ENCODE measurements around the gene COL5A2.

The COL5A2 gene

DNA sequence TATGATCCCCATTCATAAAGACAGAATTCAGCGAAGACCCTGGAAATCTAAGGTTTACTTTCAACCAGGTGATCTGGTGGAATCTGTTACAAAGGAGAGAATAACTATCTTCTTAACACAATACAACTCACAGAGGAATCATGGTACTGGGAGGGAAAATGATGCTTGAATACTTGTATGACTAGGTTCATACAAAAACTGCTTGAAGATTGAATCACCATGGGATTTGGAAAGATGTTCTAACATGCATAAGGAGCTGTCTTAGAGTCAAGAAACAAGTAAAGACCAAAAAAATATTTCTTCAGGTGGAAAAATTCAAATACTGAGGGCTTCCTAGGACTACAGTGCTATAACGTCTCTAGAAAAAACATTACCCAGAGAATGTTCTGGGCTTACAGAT is 32.2 kb downstream of the COL5A2 start:
- DNase-seq, result peak; percentile 44

DNA sequence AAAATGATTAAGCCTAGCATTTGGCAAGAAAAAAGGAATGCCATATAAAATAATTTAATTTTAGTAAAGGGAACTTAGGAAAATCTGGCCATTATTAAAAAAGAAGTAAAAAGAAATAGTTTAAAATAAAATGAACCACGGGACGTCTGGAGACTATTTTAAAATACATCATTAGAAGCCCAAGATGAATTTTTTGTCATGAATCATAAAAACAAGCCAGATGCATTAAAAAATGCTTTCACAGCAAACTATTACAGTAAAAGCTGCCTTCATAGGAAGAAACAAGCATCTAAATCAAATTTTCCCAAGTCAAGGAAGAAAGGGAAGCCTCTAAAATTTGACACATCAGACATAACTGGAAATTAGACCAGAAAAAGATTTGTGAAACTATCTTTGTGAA is 33.0 kb downstream of the COL5A2 start:
- no peak for DNase-seq

DNA sequence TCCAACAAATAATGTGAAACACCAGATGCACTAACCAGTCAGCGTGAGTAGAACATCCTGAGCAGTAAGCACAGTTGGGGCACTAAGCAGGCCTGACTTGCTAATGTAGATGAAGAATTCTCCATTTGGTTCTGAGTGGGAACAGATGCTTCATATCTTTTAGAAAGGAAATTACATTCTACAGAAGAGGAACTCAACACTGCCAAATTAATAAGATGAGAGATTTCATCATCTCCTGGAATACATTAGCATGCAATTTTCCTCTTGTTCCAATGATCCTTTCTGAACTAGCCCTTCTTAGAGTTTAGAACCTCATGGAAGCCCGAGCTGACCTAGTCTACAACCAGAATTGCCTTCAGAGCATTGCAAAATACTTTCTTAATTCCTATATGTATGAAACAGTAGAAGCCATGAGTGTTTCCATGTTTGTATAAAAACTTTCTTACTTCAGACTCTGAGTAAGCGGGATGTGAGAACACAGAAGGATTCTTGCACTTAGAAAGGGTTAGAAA is 34.8 kb downstream of the COL5A2 start:
- DNase-seq, result peak; percentile 86

DNA sequence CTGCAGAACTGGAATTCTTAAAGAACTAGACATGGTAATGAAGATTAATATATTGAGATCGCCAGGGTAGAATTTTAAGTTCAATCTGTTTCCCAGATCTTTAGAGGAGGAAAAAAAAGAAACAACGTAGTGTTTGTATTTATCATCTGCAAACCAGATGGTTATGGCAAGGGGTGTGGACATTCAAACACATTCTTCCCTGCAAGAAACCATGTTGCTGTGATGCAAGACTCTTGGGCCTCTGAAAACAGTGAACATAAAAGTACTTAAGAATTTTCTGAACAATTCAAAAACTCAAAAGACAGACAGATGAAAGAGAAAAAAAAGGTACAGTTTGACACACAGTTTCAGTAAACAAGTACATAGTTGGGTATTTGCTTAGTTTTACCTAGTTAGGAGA is 35.6 kb downstream of the COL5A2 start:
- peak; percentile 88 for DNase-seq

DNA sequence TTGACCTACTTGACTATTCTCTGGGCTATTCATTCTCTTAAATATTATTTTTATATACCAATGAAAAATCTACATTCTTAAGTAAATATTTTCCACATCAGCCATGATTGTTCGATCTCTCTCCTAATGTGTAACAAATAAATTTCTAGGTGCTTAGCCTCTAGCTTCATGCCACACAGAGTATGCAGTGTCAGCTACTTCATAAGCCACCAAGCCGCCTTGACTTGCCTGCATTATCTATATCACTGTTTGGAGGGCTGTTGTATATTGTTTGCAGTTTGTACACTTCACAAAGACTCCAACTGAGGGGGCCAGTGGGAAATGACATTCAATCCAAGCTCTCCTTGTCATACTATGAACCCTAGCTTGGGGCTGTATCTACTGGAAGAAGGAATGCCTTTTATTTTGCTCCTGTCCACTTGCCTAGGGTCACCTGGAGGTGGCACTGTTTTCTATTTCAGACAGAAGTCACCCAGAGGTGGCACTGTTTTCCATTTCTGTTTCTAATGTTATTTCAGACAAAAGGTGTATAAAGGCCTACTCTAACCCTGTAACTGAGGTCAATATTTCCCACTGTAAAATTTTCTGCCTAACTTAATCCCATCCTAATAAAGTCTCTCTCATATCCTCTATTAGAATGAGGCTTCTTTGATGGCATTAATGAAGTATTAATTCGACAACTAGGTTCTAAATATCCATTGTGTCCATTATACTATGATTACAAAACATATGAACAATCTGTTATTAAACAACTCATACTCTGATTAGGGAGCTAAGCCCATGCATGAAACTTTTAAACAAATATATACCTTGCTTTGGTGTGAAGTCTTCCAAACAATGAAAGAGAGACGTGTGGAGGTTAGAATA is 36.4 kb downstream of the COL5A2 start:
- DNase-seq, result no peak

DNA sequence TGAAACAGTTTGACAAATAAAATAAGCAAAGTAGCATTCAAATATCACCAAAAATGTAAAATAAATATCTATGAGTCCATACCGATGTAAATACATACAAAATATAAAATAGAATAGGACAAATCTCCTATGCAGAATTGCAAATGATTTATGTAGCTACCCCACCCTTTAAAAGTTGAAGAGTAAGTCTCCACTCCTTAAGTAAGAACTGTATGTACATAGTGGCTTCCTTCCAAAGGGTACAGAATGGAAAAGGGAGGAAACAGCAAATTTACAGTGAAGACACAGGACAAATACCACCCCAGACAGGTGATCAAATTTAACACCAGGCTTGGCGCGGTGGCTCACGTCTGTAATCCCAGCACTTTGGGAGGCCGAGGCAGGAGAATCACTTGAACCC is 40.8 kb downstream of the COL5A2 start:
- no peak for DNase-seq

DNA sequence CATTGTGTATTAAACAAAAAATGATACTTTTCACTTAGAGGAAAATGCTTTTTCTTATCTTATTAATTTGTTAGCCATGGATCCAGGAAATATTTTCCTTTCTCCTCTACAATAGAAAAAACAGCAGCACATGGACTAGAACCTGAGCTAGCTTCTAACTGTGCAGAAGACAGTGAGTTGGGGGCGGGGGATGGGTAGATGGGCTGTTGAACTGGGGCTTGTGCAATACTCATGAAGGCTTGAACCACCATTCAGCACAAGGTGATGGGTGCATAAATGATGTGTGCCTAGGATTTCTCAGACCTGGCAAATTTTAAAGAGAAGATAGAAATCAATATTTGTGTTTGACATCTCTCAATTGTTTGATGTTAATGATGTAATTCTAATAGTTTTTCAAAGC is 42.0 kb downstream of the COL5A2 start:
- no peak for DNase-seq

DNA sequence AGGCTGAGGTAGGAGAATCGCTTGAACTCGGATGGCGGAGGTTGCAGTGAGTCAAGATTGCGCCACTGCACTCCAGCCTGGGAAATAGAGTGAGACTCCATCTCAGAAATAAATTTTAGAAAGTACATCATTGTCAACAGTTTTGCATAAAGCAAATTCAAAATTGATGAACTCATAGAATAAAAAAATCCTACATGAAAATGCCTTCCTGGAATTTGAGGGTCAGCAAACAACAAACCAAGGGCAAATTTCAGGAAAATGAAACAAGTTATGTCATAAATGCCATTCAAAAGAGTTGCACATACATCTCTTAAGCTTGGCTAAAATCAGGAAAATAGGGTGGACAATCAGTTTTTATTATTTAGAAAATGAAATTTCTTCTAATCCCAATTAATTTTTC is 45.1 kb downstream of the COL5A2 start:
- no peak for DNase-seq

DNA sequence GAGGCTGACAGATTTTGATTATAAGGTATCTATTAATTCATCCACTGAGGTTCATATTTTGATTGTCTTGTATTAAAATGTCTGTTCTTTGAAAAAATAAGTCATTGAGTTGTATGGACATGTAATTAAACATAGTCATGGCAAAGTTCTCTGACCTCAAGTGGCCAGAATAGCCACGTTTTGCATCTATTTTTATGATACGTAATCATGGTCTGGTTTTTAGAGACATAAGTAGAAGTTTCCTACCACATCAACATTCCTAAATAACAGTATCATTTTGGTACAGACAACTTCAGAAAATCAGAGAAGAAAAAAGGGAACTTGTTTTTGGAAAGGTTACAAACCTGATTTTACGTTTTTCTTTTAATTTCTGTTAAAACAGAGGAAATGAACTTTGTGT is 47.6 kb downstream of the COL5A2 start:
- DNase-seq, result no peak

DNA sequence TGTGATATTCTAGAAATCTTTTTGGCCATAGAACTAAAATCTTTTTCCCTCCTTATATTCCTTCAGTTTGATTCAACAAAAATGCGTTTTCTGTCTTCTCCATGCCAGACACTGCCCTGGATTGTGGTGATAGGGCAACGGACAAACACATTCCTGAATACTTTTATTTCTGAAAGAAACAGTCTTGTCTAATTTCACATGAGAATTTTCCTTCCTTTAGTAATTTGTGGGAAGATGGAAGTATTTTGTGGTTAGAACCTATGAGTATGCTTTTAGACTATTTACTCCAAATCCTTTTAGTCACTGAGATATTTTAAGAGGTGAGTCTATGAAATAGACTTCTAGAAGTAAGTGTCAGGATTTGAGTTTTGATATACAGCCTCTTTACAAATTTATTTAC is 49.6 kb downstream of the COL5A2 start:
- peak; percentile 92 for DNase-seq

DNA sequence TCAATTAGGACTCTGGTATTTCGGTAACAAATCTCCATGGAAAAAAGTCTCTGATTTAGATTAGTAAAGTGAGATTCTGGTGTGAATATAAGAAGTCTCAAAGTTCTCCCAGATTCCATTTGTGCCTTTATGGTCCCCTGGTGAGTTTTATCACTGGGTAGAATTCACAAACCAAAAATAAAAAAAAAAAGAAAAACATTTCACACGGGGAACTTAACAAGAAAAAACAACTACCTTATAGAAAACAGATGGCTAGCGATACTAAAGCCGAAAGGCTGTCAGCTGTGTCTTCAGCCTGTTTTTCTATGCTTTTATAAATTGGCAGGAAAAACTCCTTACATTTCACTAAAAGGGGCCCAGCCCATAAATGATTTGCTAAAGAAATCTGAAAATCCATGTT is 50.6 kb downstream of the COL5A2 start:
- DNase-seq, result peak; percentile 59

DNA sequence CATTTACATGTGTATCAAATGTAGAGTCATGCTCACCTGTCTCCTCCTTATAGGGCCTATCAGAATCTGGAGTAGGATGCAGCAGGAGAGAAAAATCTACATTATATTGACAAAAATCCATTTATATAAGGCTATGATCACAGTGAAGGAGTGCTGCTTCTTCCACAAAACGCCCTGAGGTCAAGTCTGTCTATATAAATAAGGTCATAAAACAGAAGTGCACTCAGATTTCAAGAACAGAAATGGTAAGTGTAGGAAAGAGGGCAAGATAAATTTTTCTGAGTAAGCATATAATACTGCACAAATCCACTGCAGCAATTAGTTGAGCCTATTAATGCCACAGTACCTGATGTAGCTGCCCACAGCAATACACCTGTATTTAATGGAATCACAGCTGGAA is 51.8 kb downstream of the COL5A2 start:
- DNase-seq, result no peak

DNA sequence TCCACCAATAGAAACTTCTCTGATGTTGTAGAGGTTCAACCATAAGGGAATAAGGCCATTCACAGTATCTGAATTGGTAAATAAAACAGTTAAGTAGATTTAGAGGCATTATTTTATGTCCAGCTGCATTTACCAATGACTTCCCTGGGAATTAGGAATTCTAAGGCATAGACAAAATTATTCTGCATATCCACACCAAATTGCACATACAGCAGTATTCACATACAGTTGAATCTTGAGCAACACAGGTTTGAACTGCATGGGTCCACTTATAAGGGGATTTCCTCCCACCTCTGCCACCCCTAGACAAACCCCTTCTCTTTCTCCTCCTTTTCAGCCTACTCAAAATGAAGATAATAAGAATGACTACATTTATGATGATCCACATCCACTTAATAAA is 54.4 kb downstream of the COL5A2 start:
- no peak for DNase-seq

DNA sequence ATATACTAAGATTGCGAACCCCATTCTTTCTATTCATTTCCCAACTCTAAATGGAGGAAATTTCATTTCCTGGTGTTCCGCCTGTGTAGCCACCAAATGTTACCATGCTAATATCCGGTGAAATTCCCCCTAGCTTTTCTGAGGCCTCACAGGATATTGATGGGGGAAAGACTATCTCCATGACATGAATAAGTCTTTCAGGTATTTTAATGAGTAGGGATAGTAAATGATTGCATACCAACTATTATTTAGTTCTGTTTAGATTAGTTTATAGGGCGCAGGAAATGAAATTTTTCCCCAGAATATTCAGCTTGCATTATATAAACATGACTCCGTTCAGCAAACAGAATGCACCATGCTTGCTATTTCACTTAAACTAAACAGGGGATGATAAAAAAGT is 55.4 kb downstream of the COL5A2 start:
- no peak for DNase-seq

DNA sequence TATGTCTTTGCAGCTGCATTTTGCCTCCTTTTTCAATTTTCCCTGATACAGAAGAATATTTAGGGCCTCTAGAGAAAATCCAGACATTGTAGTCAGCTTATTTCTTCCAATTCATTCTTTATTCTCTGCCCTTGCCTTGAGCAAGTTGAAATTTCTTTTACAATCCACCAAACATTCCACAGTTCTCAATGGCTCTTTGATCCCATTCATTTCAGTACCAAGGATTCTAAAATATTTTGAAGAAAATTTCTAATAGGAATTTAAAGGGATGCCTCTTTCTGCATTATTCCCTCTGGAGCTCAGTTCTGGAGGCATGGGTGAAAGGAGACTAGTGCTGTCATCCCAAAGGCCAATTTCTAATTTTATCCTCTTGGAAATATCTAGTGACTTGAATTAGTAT is 61.2 kb downstream of the COL5A2 start:
- no peak for DNase-seq

DNA sequence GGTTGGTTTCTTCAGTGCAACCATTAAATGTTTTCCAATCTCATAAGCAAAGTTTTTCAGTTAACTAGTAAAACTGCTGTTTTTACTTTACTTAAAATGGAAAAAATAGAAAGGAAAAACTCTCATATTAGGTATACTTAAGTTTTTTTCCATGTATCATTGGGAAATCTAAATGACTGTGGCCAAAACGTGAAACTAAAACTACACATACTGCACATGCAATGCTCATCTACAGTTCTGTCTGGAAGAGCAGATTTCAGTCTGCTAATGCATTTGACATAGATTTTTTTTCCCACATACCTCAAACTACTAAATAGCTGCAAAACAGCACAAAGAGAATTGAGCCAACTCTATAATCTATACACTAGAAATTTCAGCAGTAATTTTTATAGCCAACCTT is 62.6 kb downstream of the COL5A2 start:
- DNase-seq, result no peak

DNA sequence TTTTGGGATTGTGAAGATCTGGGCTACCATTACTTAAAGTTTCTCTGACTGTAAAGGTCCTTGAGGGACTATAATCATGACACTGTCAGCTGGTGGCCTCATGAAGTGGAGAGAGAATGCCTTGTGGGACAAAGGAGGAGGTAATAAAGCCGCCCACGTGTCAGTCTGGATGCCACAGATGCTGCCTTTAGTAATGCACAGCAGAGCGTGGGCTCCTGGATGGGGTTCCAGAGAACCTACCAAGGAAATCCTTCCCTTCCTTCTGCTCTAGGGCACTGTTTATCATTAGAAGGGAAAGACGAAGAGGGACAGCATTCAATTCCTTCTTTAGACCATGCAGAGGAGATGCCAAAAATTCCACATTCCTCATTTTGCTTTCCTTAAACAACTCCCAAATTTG is 63.5 kb downstream of the COL5A2 start:
- no peak for DNase-seq

DNA sequence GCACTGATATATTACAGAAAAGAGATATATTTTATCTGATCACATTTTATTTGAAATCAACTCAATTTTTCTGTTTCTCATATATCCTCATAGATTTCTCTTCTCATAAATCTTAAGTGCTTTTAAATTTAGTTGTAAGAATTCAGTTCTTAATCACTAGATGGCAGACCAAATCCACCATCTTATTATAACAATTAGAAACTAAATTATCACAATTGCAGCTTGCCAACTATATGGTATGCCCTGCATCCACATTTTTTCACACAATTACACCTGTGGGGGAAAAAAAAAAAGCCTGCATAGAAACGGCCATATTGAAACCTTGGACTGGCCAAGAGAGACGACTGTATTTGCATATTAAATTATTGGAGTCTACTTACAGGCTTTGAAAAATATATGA is 64.4 kb downstream of the COL5A2 start:
- no peak for DNase-seq

DNA sequence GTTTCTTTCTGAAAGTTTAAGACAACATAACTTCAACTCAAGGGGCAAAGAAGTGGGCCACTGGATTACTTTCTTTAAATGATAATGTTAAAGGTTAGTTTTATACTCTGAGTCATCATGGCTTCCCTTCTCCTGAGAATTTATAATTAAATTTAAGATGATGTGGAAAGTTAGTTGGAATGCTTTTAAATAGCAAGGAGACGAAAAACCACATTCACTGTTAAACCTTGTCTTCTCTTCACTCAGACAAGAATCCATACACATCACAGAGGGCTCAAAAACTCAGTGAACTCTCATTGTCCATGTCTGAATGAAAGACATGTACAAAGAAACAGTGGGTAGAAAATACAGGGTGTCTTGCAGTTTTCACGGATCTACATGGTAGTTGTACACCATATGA is 65.6 kb downstream of the COL5A2 start:
- DNase-seq, result peak; percentile 62

DNA sequence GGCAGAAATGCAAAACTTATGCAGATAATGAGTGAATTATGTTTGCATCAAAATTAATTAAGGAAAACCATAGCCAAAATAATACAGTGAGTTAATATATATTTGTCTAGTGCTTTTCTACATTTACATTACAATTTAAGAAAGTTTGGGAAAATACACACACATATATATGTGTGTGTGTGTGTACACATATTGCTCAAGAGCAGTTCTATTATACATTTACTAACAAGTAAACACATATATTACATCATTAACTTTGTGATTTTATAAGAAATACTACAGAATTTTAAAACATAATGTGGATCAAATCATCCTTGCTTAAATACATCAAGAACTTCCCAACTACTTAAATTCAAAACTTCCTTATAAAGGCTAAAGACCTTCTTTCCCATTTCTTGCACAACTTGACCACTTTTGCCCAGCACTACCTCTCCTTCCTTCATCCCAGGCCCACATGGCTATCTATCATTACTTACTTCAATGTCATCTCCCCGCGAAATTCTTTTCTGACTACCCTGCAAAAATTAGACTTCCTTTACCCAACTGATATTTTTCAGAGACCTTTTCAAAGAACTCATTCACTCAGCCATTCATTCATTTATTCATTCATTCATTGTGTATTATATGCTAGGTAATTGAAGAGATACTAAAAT is 68.4 kb downstream of the COL5A2 start:
- DNase-seq, result no peak

DNA sequence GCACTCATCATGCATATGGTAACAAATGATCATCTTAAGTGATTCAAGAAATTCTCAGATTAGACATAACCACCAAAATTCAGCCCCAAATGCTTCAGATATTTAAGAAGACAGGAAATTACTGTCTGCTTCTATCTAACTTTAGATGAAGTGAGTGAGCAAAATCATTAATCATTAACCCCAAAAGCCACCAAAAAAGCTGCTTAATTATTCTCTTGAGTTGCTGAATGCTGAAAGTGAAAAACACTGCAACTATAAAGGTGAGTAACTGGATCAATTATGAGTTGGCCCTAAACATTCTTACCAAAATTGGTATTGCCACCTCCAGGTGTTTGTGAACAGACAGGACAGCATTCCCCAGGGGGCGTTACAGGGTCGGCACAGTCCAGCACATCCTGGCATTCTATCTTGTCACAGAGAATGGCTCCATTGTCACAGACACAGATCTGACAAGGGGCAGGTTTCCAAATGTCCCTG is 69.6 kb downstream of the COL5A2 start:
- peak; percentile 77 for DNase-seq

DNA sequence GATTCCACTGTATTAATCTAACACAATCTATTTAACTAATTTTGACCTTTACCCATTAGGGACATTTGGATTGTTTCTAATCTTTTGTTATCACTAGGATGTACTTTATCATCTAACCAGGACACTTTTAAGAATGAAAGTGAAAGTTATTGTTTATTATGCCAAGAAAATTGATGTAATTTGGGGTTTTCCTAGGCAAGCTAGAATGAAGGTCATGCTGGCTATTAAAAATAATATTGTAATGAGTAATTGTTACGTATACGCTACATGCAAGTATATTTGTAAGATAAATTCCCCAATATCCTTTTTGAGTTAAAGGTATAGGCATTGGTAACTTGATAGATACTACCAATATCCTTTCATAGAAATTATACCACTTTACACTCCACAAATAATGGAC is 74.6 kb downstream of the COL5A2 start:
- DNase-seq, result no peak

DNA sequence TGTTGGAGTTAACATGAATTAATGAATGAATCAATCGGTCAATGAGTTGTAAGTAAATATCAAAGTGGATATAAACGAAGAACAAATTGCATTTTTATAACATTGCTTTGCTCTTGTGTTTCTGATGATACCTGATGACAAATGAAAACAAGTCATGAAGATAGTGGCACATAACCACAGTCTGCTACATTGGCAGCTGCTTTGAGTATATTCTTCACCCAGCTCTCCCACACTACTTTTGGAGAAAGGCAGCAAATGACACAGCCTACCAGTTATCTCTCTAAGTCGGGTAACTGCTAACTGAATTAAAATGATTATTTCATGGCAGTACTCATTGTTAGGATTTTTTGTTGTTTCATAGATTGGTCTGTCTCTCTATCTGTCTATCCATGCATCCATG is 76.8 kb downstream of the COL5A2 start:
- no peak for DNase-seq

DNA sequence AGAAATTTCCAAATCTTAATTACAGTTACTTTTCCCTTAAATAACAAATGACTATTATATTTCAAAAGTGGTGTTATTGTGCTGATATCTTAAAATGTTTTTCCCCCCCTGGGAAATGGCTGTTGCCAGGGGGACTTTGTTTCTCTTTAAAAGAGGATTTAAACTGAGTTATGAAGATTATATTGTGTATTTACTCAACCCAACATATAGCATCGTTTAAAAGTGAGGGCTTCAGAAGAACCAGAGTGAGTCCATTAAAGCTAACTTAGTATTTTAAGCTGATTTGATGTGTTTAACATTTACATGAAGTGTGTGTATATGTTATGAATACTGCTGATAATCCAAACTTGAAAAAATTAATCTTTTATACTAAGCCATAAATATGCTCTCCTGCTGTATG is 81.6 kb downstream of the COL5A2 start:
- DNase-seq, result no peak

Measured in fibroblast of skin of abdomen (primary cell).